Spleen (tissue), 3 donors: ENCODE results near the gene LRRC59.

Experiments used
- POLR2A ChIP-seq, 3 donors: fragments of 450-650 bp; IDR thresholded peaks; one replicate each; pipeline ENCODE4 v1.5.1; 2017; ENCODE audit warnings: antibody characterized with exemption in 3 of 3, mild to moderate bottlenecking in 1 of 3
- POLR2AphosphoS5 ChIP-seq, 3 donors: sonication (generic); formaldehyde crosslinking; IDR thresholded peaks; one replicate each; pipeline ENCODE4 v1.5.1; 2017; ENCODE audit warnings: antibody characterized with exemption in 3 of 3

DNA sequence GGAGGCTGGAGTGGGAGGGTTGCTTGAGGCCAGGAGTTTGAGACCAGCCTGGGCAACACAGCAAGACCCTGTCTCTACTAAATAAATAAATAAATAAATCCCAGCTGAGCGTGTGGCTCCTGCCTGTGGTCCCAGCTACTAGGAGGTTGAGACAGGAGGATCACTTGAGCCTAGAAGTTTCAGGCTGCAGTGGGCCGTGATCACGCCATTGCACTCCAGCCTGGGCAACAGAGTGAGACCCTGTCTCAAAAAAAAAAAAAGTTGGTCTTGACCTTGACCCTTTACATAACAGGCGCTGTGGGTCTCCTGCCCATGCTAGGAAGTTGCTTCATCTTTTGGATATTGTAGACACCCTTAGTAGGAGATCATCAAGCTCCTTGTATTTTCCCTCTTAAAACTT is 40.1 kb upstream of the LRRC59 start:
- TF ChIP-seq POLR2A (IDR thresholded peaks at IDR 0.05) (no peak), POLR2AphosphoS5 (IDR thresholded peaks at IDR 0.05) (no peak)
